ENCODE data around the gene GTPBP4.

The GTPBP4 gene

GRCh38 chr10:966466-967235 is 21.6 kb upstream of the GTPBP4 start:
- in situ Hi-C loops (cut with MboI; ENCODE audit: low sequenced_read_pairs), result no loop called here

GRCh38 chr10:968546-969199 is 19.6 kb upstream of the GTPBP4 start:
- in situ Hi-C loops (cut with MboI; ENCODE audit: low sequenced_read_pairs), result no loop called here

- in situ Hi-C loops (cut with MboI; ENCODE audit: low sequenced_read_pairs), result no loop called here
These were observed 18.6 kb upstream of the GTPBP4 start for GRCh38 chr10:969473-970150.

- in situ Hi-C loops (cut with MboI; ENCODE audit: low sequenced_read_pairs), result no loop called here
These were observed 17.7 kb upstream of the GTPBP4 start for GRCh38 chr10:970311-971149.

GRCh38 chr10:971150-971542 is 17.1 kb upstream of the GTPBP4 start:
- in situ Hi-C loops (cut with MboI; ENCODE audit: low sequenced_read_pairs), result no loop called here

GRCh38 chr10:971613-972012 is 16.6 kb upstream of the GTPBP4 start:
- in situ Hi-C loops (cut with MboI; ENCODE audit: low sequenced_read_pairs), result no loop called here

GRCh38 chr10:972763-973162 is 15.5 kb upstream of the GTPBP4 start:
- in situ Hi-C loops (cut with MboI; ENCODE audit: low sequenced_read_pairs), result no loop called here

GRCh38 chr10:974038-974784 is 14.0 kb upstream of the GTPBP4 start:
- in situ Hi-C loops (cut with MboI; ENCODE audit: low sequenced_read_pairs), result no loop called here

- in situ Hi-C loops (cut with MboI; ENCODE audit: low sequenced_read_pairs), result no loop called here
These were observed 13.5 kb upstream of the GTPBP4 start for GRCh38 chr10:974785-975074.

GRCh38 chr10:976316-976715 is 11.9 kb upstream of the GTPBP4 start:
- in situ Hi-C loops (cut with MboI; ENCODE audit: low sequenced_read_pairs), result no loop called here

- in situ Hi-C loops (cut with MboI; ENCODE audit: low sequenced_read_pairs), result no loop called here
These were observed 9.3 kb upstream of the GTPBP4 start for GRCh38 chr10:978826-979421.

GRCh38 chr10:980468-981093 is 7.7 kb upstream of the GTPBP4 start:
- in situ Hi-C loops (cut with MboI; ENCODE audit: low sequenced_read_pairs), result no loop called here

- in situ Hi-C loops (cut with MboI; ENCODE audit: low sequenced_read_pairs), result no loop called here
These were observed 4.8 kb upstream of the GTPBP4 start for GRCh38 chr10:983401-983800.

- in situ Hi-C loops (cut with MboI; ENCODE audit: low sequenced_read_pairs), result no loop called here
These were observed 4.1 kb upstream of the GTPBP4 start for GRCh38 chr10:983971-984655.

GRCh38 chr10:985361-985760 is 2.9 kb upstream of the GTPBP4 start:
- in situ Hi-C loops (cut with MboI; ENCODE audit: low sequenced_read_pairs), result no loop called here

GRCh38 chr10:986137-986825 is 2.0 kb upstream of the GTPBP4 start:
- in situ Hi-C loops (cut with MboI; ENCODE audit: low sequenced_read_pairs), result no loop called here

GRCh38 chr10:986881-987619 is 1.2 kb upstream of the GTPBP4 start:
- in situ Hi-C loops (cut with MboI; ENCODE audit: low sequenced_read_pairs), result no loop called here

GRCh38 chr10:987620-987869 is 689 bp upstream of the GTPBP4 start:
- in situ Hi-C loops (cut with MboI; ENCODE audit: low sequenced_read_pairs), result no loop called here
